HG02973 (cell line): ENCODE results near the gene PMM1.

Experiments used
- ATAC-seq: cut with Tn5 transposase; IDR thresholded peaks from one replicate; pipeline ENCODE4 v1.9.1; 2021; ENCODE audit warnings: moderate library complexity; ENCODE audit not compliant: unreplicated experiment

PMM1 gene

DNA sequence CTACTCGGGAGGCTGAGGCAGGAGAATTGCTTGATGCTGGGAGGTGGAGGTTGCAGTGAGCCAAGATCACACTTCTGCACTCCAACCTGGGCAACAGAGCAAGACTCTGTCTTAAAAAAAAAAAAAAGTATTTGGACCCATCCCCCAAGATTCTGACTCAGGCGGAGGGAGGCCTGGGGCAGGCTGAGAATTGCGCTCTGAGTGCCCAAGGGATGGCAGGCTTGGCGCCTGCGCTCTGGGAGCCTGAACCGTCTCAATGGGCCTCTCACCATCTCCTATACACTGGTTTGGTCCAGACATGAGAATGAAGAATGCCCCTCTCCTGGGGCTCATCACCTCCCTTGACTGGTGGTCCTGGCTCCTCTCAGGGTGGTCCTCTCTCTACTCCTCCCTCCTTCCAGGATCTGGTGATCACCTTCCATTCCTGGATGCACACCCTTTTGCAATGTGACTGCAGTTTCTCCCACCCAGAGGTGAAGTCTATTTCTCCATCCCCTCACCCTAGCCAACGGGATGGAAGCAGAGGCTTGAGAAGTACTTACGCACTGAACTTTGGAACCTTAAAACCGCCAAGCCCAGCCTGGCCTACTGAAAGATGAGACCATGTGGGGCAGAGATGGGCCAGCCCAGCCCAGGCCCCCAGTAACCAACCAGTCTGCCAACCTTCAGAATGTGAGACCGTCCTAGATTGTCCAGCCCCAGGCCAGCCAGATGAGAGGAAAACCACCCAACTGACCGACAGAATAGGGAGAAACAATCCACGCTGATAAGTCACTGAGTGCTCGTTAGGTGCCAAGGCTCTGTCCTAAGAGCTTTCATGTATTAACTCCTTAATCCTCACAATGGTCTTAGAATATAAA is 50.3 kb downstream of the PMM1 start:
- no peak for ATAC-seq

GRCh38 chr22:41538583-41538982 is 51.1 kb downstream of the PMM1 start:
- no peak for ATAC-seq

- no peak for ATAC-seq
Observed at GRCh38 chr22:41537203-41537602, 52.4 kb downstream of the PMM1 start.

DNA sequence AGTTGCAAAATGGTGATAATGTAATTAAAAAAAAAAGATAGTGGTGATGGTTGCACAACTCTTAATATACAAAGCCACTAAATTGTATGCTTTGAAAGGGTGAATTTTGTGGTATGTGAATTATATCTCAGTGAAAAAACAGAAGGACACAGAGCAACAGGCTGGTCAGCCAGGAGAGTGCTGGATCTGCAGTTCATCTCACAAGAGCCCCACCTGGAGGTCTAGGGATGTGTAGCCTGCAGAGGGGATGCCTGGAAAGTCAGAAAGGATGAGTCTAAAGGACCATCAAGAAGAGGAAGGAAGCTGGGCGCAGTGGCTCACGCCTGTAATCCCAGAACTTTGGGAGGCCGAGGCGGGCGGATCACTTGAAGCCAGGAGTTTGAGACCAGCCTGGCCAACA is 54.4 kb downstream of the PMM1 start:
- no peak for ATAC-seq

- no peak for ATAC-seq
Observed at GRCh38 chr22:41534219-41534618, 55.4 kb downstream of the PMM1 start.

GRCh38 chr22:41532908-41533825 is 56.5 kb downstream of the PMM1 start:
- ATAC-seq: no peak

DNA sequence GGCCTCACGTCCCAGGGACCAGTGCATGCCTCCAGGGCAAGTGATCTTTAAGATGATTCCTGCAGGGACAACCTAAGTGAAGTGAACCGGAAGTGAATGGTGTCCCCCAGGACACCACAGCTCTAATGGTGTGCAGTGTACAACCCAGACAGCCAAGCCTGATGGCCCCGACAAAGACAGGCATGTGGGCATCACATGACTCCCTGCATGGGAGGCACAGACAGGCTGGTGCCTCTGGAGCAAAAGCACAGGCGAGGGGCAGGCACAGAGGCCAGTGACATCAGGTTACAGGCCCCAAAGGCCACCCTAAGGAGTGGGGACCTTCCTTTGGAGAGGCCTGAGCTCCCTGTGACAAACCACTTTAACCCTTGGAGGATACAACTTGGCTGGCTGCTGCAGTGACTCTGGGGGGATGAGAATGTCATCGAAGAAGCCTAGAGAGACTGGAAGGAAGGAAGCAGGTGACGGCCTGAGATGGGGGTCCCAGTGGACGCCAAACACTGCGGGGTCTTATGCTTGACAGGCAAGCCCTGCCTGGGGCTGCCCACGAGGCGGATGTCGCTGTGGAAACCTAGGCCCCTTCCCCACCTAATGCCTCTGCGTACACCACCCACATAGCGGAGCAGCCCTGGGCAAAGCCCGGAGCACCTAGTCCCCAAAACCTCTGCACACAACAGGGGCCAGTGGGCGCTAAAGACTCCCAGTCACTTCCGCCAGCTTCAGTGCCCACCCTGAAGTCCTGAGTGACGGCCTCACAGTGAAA is 57.7 kb downstream of the PMM1 start:
- ATAC-seq: no peak

- ATAC-seq: no peak
Observed at GRCh38 chr22:41530890-41531714, 58.5 kb downstream of the PMM1 start.

DNA sequence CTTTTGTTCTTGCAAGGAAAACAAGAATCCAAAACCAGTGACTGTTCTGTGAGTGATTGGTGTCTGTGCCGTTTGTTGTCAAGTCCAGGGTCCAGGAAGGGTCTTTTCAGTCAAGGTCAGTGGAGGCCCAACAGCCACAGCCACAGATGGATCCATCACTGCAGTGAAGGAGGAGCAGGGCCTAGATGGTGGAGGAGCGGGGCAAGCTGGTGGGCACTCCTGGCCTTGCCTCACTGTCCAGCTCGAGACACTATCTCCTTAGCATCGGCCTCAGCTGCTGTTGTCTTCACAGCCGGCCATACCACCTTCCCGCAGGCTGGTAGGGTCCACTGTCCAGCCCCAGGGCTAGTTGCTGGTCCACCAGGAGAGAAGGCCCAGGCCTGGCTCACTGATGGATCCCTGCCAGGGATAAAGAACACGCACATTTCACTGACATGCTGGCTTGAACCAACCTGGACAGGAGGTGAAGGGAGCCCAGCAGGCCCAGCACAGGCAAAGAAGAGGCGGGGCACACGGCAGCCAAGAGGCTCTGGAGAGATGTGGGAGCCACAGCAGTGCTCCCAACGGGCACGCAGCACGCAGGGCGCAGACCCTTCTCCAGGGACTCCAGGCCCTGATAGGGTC is 60.6 kb downstream of the PMM1 start:
- no peak for ATAC-seq

GRCh38 chr22:41528132-41528766 is 61.4 kb downstream of the PMM1 start:
- ATAC-seq: no peak
